OCI-LY1 (cell line): Measurements from ENCODE around the gene CMTR1.

Source experiments
- CTCF ChIP-seq: fragments of 200-600 bp; sonication (generic), shearing (Covaris generic); IDR thresholded peaks from 2 replicates; pipeline ENCODE4 v1.5.1; 2017; ENCODE audit warnings: mild to moderate bottlenecking, antibody characterized with exemption, low read length, moderate library complexity, mixed read lengths
- EZH2 ChIP-seq: fragments of 200-600 bp; sonication (generic), shearing (Covaris generic); IDR thresholded peaks from 2 replicates; pipeline ENCODE4 v1.8.0; 2017; ENCODE audit warnings: borderline replicate concordance, mixed run types, mild to moderate bottlenecking, antibody characterized with exemption, low read length, moderate library complexity, mixed read lengths

- no peak for TF ChIP-seq CTCF
- no peak for TF ChIP-seq EZH2
These were observed 84.4 kb downstream of the CMTR1 start for GRCh38 chr6:37517411-37517812.
